Gastroesophageal sphincter (tissue), 3 donors: ENCODE results near the gene DGAT2.

Source experiments
- EP300 ChIP-seq: sonication (generic); formaldehyde crosslinking; IDR thresholded peaks from one replicate; pipeline ENCODE4 v1.6.1; 2017; ENCODE audit warnings: antibody characterized with exemption, mild to moderate bottlenecking
- POLR2A ChIP-seq, 2 donors: fragments of 450-650 bp; IDR thresholded peaks; one replicate each; pipeline ENCODE4 v1.6.1; 2017; ENCODE audit warnings: antibody characterized with exemption in 2 of 2, mild to moderate bottlenecking in 2 of 2, moderate library complexity in 1 of 2
- POLR2AphosphoS5 ChIP-seq: sonication (generic); formaldehyde crosslinking; IDR thresholded peaks from one replicate; pipeline ENCODE4 v1.6.1; 2017; ENCODE audit warnings: antibody characterized with exemption
- TF ChIP-seq, protein P1 (sequence below), 4 experiments: fragments of 200-600 bp in 2 of 4; fragments of 450-650 bp in 2 of 4; sonication (generic) in 1 of 4; IDR thresholded peaks; one replicate each; pipeline ENCODE4 v1.5.1; 2017 to 2019; ENCODE audit warnings: antibody characterized with exemption in 4 of 4, mild to moderate bottlenecking in 2 of 4, moderate library complexity in 2 of 4

GRCh38 chr11:75827562-75827961 is 59.0 kb downstream of the DGAT2 start:
- TF ChIP-seq, protein P1, sequence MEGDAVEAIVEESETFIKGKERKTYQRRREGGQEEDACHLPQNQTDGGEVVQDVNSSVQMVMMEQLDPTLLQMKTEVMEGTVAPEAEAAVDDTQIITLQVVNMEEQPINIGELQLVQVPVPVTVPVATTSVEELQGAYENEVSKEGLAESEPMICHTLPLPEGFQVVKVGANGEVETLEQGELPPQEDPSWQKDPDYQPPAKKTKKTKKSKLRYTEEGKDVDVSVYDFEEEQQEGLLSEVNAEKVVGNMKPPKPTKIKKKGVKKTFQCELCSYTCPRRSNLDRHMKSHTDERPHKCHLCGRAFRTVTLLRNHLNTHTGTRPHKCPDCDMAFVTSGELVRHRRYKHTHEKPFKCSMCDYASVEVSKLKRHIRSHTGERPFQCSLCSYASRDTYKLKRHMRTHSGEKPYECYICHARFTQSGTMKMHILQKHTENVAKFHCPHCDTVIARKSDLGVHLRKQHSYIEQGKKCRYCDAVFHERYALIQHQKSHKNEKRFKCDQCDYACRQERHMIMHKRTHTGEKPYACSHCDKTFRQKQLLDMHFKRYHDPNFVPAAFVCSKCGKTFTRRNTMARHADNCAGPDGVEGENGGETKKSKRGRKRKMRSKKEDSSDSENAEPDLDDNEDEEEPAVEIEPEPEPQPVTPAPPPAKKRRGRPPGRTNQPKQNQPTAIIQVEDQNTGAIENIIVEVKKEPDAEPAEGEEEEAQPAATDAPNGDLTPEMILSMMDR (IDR thresholded peaks at IDR 0.05) = no peak
- TF ChIP-seq EP300 = no peak
- TF ChIP-seq POLR2A (IDR thresholded peaks at IDR 0.05) = no peak
- TF ChIP-seq POLR2AphosphoS5 = no peak
